ENCODE measurements around the gene AATF.
"Not testable (repeated sequence)": the region's sequence is repeated elsewhere in the genome, so short reads cannot be mapped to it uniquely, and the experiment has no call there.

The AATF gene

GRCh38 chr17:37052450-37052849, 103.7 kb downstream of the AATF start:
- no peak for DNase-seq

- DNase-seq: no peak
Observed at GRCh38 chr17:37054894-37055293, 106.1 kb downstream of the AATF start.

- no peak for DNase-seq
Observed at GRCh38 chr17:37056622-37057021, 107.9 kb downstream of the AATF start.

GRCh38 chr17:37059493-37059892, 110.7 kb downstream of the AATF start:
- no peak for DNase-seq

GRCh38 chr17:37060094-37060493, 111.3 kb downstream of the AATF start:
- DNase-seq: no peak

- no peak for DNase-seq
Observed at GRCh38 chr17:37060928-37061327, 112.2 kb downstream of the AATF start.

GRCh38 chr17:37062021-37062420, 113.3 kb downstream of the AATF start:
- no peak for DNase-seq

- DNase-seq: no peak
Observed at GRCh38 chr17:37064206-37064605, 115.5 kb downstream of the AATF start.

GRCh38 chr17:37064956-37065355, 116.2 kb downstream of the AATF start:
- no peak for DNase-seq

- no peak for DNase-seq
Observed at GRCh38 chr17:37065486-37066321, 117.0 kb downstream of the AATF start.

- no peak for DNase-seq
Observed at GRCh38 chr17:37066322-37067255, 117.8 kb downstream of the AATF start.

GRCh38 chr17:37067555-37068111, 118.9 kb downstream of the AATF start:
- no peak for DNase-seq

GRCh38 chr17:37068266-37068665, 119.5 kb downstream of the AATF start:
- DNase-seq: no peak

- no peak for DNase-seq
Observed at GRCh38 chr17:37069087-37069486, 120.3 kb downstream of the AATF start.

- not testable (repeated sequence) for DNase-seq
Observed at GRCh38 chr17:37073464-37073863, 124.7 kb downstream of the AATF start.

GRCh38 chr17:37079065-37079708, 130.4 kb downstream of the AATF start:
- DNase-seq: no peak

- DNase-seq: no peak
Observed at GRCh38 chr17:37079735-37080134, 131.0 kb downstream of the AATF start.

- no peak for DNase-seq
Observed at GRCh38 chr17:37081287-37081686, 132.5 kb downstream of the AATF start.

- DNase-seq: no peak
Observed at GRCh38 chr17:37082311-37082860, 133.6 kb downstream of the AATF start.

- no peak for DNase-seq
Observed at GRCh38 chr17:37082985-37083384, 134.2 kb downstream of the AATF start.

GRCh38 chr17:37083456-37083855, 134.7 kb downstream of the AATF start:
- no peak for DNase-seq

GRCh38 chr17:37084372-37084771, 135.6 kb downstream of the AATF start:
- no peak for DNase-seq

- DNase-seq: no peak
Observed at GRCh38 chr17:37086334-37086733, 137.6 kb downstream of the AATF start.

All from CD4-positive, alpha-beta T cell treated with Interleukin-17A for 1 hour (primary cell).